Myocyte (in vitro differentiated cells): ENCODE results near the gene ACTR5. TPM values are rescaled to one million over a fixed set of nuclear protein-coding genes. Genes with fewer than 3 reads are reported as not detected.

Experiments
- DNase-seq: peaks from one replicate; pipeline ENCODE4 v3.0.0-alpha.2; 2012; ENCODE audit warnings: low read depth
- total RNA-seq: library from RNA; depleted of rRNA; stranded (reverse); fragments of >200 nt; gene quantifications from 2 replicates; pipeline ENCODE4 v1.2.3, GENCODE V29; 2014

ACTR5 gene
- total RNA-seq, 1 donor from 2014 or later: 6.7 TPM

GRCh38 chr20:38728911-38729642, 19.2 kb upstream of the ACTR5 start:
- DNase-seq: peak; percentile 39

GRCh38 chr20:38729767-38730166, 18.5 kb upstream of the ACTR5 start:
- no peak for DNase-seq

GRCh38 chr20:38730167-38730988, 17.9 kb upstream of the ACTR5 start:
- no peak for DNase-seq

GRCh38 chr20:38730989-38731737, 17.1 kb upstream of the ACTR5 start:
- peak; percentile 47 for DNase-seq

- no peak for DNase-seq
Measured at GRCh38 chr20:38731738-38732113, 16.5 kb upstream of the ACTR5 start.

- DNase-seq: no peak
Measured at GRCh38 chr20:38732981-38733380, 15.3 kb upstream of the ACTR5 start.

- DNase-seq: no peak
Measured at GRCh38 chr20:38735172-38735571, 13.1 kb upstream of the ACTR5 start.

- no peak for DNase-seq
Measured at GRCh38 chr20:38737887-38738286, 10.4 kb upstream of the ACTR5 start.

GRCh38 chr20:38745757-38746156, 2.5 kb upstream of the ACTR5 start:
- no peak for DNase-seq

GRCh38 chr20:38747495-38748096, 664 bp upstream of the ACTR5 start:
- DNase-seq: no peak

GRCh38 chr20:38748861-38749149, 545 bp downstream of the ACTR5 start:
- no peak for DNase-seq

- DNase-seq: peak; percentile 47
Measured at GRCh38 chr20:38751360-38751976, 3.2 kb downstream of the ACTR5 start.

GRCh38 chr20:38752029-38752428, 3.8 kb downstream of the ACTR5 start:
- DNase-seq: no peak

GRCh38 chr20:38754924-38755323, 6.7 kb downstream of the ACTR5 start:
- no peak for DNase-seq

GRCh38 chr20:38755324-38755910, 7.2 kb downstream of the ACTR5 start:
- DNase-seq: peak; percentile 73

GRCh38 chr20:38757145-38757775, 9.0 kb downstream of the ACTR5 start:
- no peak for DNase-seq

- DNase-seq: no peak
Measured at GRCh38 chr20:38759106-38759505, 10.8 kb downstream of the ACTR5 start.

GRCh38 chr20:38760978-38761377, 12.7 kb downstream of the ACTR5 start:
- no peak for DNase-seq

GRCh38 chr20:38762174-38762573, 13.9 kb downstream of the ACTR5 start:
- no peak for DNase-seq

GRCh38 chr20:38763616-38764015, 15.4 kb downstream of the ACTR5 start:
- DNase-seq: no peak
